ENCODE results near the gene ATAD3B.
"Not testable (repeated sequence)": the region's sequence is repeated elsewhere in the genome, so short reads cannot be mapped to it uniquely, and the experiment has no call there.

DNA sequence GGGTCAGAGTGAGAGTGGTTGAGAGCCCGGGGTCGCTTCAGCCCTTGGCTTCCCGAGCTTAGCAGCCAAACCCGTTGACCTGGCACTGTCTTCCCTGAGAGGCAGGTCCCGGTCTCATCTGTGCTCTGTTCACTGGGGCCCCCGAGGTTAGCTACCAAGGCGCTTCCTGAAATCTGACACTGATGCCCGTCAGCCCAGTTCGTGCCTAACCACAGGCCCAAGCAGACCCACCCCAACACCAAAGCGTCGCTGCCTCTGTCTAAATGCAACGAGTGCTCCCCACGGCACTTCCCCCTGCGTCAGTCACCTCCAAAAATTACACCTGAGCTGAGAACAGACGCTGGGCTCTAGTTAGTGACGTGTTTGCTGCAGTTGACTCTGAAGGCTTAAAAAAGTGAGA is 42.8 kb downstream of the ATAD3B start:
- TF ChIP-seq YY1 (IDR thresholded peaks at IDR 0.05; ENCODE audit: insufficient read depth, insufficient read length); SUZ12 (IDR thresholded peaks at IDR 0.05; ENCODE audit: extremely low read depth, insufficient read depth, insufficient read length); ZNF274 (IDR thresholded peaks at IDR 0.05; ENCODE audit: low read depth, low read length): not testable (repeated sequence)

Measured in NT2/D1 (cell line).